ENCODE results near the gene CDK5RAP3.
A peak's percentile ranks its signal among the peaks of the same experiment; 100 is the strongest.

Gene CDK5RAP3

DNA sequence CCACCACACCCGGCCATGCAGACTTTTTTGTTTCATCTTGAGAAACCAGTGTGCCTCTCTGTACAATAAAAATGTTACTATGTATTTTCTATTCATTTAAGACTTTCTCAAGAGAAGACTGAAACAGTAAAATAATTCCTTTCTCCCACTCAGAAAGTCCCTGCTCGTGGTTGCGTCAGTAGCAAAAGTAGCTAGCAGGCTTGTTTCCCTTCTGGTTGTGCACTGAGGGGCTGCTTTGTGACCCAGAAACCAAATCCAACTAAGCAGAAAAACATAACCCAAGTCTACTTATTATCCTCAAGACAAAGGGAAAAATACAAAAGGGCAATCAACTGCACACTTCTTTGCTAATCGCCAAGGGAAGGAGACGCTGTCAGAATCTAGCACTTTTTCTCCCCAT, 33.0 kb upstream of the CDK5RAP3 start:
- no peak overlapping the region for H3K4me3 ChIP-seq (ENCODE audit: low read depth in 1 of 2, low read length in 2 of 2)
- H3K36me3 ChIP-seq (ENCODE audit: control insufficient read depth in 1 of 2, insufficient read depth in 2 of 2, low read length in 2 of 2): peaks cover 0 to 4% of the 10 kb centered on the region in 2 donors

DNA sequence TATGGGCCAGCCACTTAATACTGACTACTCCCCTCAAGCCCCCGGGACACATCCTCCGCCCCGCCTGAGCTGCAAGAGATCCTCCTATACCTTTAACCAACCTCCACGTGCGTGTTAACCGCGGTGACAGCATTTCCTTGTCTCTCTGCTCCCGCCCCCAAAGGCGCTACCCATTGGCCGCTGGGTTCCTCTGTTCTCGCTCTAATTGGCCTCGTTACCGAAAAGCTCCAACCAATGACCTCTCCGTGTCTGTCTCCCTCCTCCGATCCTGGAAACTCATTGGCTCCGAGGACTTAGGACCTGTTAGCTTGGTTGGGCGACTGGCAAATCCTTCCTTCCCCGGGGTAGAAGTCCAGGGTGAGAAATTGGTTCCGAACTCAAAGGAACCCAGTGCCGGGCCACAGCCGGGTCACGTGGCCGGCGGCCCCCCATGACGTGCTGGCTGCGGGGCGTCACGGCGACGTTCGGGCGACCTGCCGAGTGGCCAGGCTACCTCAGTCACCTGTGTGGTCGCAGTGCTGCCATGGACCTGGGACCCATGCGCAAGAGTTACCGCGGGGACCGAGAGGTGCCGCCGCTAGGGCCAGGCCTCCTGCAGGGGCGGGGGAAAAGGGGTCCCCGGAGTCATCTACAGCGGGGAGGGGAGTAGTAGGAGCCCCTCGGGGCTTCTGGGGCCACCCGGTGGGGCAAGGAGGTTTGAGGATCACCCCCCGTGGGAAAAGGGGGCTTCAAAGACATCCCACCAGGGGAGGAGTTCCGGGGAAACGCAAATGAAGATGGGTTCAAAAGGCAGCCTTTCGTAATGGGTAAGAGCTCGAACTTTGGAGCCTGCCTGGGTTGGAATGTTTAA, 29.4 kb upstream of the CDK5RAP3 start, which contains the start of gene PNPO:
Gene PNPO (plus strand): TSS at position 326 of the 850 bp plus-strand sequence. CDS start 105 bp downstream, at position 431.
- Histone ChIP-seq H3K27me3 (ENCODE audit: low read depth, low read length) (no peaks in the 10 kb centered on the region), H3K27ac (ENCODE audit: low read length) (peak within 1 kb of the TSS; percentile 77), H3K36me3 (ENCODE audit: control insufficient read depth in 1 of 2, insufficient read depth in 2 of 2, low read length in 2 of 2) (peaks cover 13 to 29% of the 10 kb centered on the region in 2 donors), H3K9me3 (ENCODE audit: control insufficient read depth in 1 of 2, low read length in 2 of 2) (no peaks in the 10 kb centered on the region), H3K4me3 (ENCODE audit: low read depth in 1 of 2, low read length in 2 of 2) (peak within 1 kb of the TSS; percentile 94 to 96), H3K4me1 (ENCODE audit: control insufficient read depth in 1 of 2, insufficient read depth in 2 of 2, low read length in 2 of 2) (peaks cover 6 to 12% of the 10 kb centered on the region in 2 donors)

More for the DNA sequence above, 33.0 kb upstream of the CDK5RAP3 start:
- H3K27ac ChIP-seq (ENCODE audit: low read length): no peak overlapping the region
- peaks cover 6 to 9% of the 10 kb centered on the region in 2 donors for H3K4me1 ChIP-seq (ENCODE audit: control insufficient read depth in 1 of 2, insufficient read depth in 2 of 2, low read length in 2 of 2)
- no peaks in the 10 kb centered on the region for H3K27me3 ChIP-seq (ENCODE audit: low read depth, low read length)
- no peaks in the 10 kb centered on the region for H3K9me3 ChIP-seq (ENCODE audit: control insufficient read depth in 1 of 2, low read length in 2 of 2)

DNA sequence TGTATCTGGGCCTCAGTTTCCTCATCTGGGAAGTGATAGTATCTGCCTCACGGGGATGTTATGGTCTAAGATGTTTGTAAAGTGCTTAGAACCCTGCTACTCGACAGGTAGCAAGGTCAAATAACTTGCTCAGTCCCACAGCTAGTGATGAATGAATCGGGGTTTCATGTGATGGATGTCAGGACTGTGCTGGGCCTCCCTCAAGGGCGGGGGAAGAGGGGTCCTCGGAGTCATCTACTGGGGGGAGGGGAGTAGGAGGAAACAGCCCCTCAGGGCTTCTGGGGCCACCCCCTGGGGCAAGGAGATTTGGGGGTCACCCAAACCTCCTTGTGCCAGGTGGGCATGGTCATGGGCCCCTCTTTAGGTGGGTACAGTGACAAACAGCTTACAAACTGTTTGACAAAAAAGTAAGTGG, 28.8 kb upstream of the CDK5RAP3 start:
- H3K4me1 ChIP-seq (ENCODE audit: control insufficient read depth in 1 of 2, insufficient read depth in 2 of 2, low read length in 2 of 2): peaks cover 6 to 16% of the 10 kb centered on the region in 2 donors
- no peaks in the 10 kb centered on the region for H3K9me3 ChIP-seq (ENCODE audit: control insufficient read depth in 1 of 2, low read length in 2 of 2)
- H3K27ac ChIP-seq (ENCODE audit: low read length): peak overlapping the region; percentile 77
- no peaks in the 10 kb centered on the region for H3K27me3 ChIP-seq (ENCODE audit: low read depth, low read length)
- H3K4me3 ChIP-seq (ENCODE audit: low read depth in 1 of 2, low read length in 2 of 2): peak overlapping the region; percentile 94 to 96
- H3K36me3 ChIP-seq (ENCODE audit: control insufficient read depth in 1 of 2, insufficient read depth in 2 of 2, low read length in 2 of 2): peaks cover 16 to 31% of the 10 kb centered on the region in 2 donors

DNA sequence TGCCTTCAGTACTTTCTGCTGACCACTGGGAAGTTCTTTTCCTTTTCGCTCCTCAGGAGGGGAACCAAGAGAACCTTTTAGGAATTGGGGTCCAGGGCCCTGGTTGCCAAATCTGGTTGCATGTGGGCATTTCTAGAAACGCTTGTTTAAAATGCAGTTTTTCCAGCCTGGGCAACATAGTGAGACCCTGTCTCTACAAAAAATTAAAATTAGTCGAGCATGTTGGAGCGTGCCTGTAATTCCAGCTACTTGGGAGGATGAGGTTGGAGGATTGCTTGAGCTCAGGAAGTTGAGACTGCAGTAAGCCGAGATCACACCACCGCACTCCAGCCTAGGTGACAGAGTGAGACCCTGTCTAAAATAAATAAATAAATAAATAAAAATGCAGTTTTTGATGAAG, 28.3 kb upstream of the CDK5RAP3 start:
- peaks cover 6 to 16% of the 10 kb centered on the region in 2 donors for H3K4me1 ChIP-seq (ENCODE audit: control insufficient read depth in 1 of 2, insufficient read depth in 2 of 2, low read length in 2 of 2)
- H3K27ac ChIP-seq (ENCODE audit: low read length): no peak overlapping the region
- H3K27me3 ChIP-seq (ENCODE audit: low read depth, low read length): no peaks in the 10 kb centered on the region
- H3K36me3 ChIP-seq (ENCODE audit: control insufficient read depth in 1 of 2, insufficient read depth in 2 of 2, low read length in 2 of 2): peaks cover 16 to 31% of the 10 kb centered on the region in 2 donors
- H3K9me3 ChIP-seq (ENCODE audit: control insufficient read depth in 1 of 2, low read length in 2 of 2): no peaks in the 10 kb centered on the region
- H3K4me3 ChIP-seq (ENCODE audit: low read depth in 1 of 2, low read length in 2 of 2): peak overlapping the region; percentile 94 to 96

DNA sequence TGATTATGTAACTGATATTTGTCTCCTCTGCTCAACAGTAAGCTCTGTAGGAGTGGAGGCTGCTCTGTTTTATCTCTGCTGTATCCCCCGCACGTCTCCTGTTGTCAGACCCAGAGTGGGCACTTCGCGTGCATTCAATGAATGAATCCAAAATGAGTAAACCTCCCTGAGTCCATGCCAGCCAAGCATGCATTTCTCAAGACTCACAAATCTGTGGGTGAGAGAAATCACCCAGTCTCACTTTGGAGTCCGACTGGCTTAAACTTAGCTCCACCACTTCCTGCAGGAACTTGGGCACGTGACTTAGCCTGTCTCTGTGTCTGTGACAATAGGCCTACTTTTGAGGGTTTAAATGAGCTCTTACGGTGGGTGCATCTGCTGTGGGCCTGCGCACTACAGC, 25.8 kb upstream of the CDK5RAP3 start:
- H3K36me3 ChIP-seq (ENCODE audit: control insufficient read depth in 1 of 2, insufficient read depth in 2 of 2, low read length in 2 of 2): peaks cover 20 to 31% of the 10 kb centered on the region in 2 donors
- H3K27me3 ChIP-seq (ENCODE audit: low read depth, low read length): no peaks in the 10 kb centered on the region
- H3K4me1 ChIP-seq (ENCODE audit: control insufficient read depth in 1 of 2, insufficient read depth in 2 of 2, low read length in 2 of 2): peaks cover 12 to 25% of the 10 kb centered on the region in 2 donors
- no peak overlapping the region for H3K4me3 ChIP-seq (ENCODE audit: low read depth in 1 of 2, low read length in 2 of 2)
- no peak overlapping the region for H3K27ac ChIP-seq (ENCODE audit: low read length)
- H3K9me3 ChIP-seq (ENCODE audit: control insufficient read depth in 1 of 2, low read length in 2 of 2): no peaks in the 10 kb centered on the region

DNA sequence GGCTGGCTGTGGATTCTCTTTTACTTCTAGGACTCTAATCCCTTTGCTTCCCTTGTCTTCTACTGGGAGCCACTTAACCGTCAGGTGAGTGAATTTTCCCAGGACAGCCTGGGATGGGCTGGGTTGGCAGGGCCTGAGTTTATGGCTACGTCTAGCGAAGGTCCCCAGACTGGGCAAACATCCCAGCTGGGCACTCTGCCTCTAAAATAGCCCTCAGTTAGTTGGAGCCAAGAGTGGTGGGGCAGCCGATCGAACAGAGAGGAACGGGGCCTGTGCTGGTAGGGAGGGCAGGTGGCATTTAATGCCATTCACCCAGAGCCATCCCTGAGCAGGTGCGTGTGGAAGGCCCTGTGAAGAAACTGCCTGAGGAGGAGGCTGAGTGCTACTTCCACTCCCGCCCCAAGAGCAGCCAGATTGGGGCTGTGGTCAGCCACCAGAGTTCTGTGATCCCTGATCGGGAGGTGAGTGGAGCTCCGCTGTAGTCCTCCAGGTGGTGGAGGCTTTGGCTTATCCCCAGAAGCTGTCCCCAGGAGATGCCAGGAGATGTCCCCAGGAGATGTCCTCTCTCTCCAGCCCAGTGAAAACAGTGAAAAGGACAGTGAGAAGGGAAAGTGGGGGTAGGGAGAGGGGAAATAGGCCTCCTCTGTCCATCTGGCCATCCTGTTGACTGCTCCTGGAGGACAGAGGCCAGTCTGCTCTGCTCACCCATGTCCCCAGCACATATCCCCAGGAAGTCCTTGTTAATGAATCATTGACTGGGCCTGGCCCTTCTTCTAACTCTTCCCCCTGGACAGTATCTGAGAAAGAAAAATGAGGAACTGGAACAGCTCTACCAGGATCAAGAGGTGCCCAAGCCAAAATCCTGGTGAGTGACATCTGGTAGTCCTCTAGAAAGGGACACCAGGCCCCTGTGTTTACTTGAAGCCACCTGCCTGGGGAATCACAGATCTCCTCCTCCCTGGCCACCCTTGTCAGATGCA, 25.1 kb upstream of the CDK5RAP3 start:
- H3K4me3 ChIP-seq (ENCODE audit: low read depth in 1 of 2, low read length in 2 of 2): no peak overlapping the region
- H3K4me1 ChIP-seq (ENCODE audit: control insufficient read depth in 1 of 2, insufficient read depth in 2 of 2, low read length in 2 of 2): peaks cover 12 to 25% of the 10 kb centered on the region in 2 donors
- peak overlapping the region; percentile 49 for H3K27ac ChIP-seq (ENCODE audit: low read length)

DNA sequence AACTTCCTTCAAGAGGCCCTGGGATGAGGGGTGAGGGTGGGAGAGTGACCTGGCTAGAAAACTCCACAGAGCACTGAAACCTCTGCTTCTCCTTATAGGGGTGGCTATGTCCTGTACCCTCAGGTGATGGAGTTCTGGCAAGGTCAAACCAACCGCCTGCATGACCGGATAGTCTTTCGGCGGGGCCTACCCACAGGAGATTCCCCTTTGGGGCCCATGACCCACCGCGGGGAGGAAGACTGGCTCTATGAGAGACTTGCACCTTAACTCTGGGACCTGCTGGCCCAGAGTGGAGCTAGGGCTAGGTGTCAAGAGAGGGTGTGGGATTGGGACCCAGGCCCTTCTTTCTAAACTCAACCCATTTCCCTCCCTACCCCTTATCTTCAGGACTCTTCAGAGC, 24.4 kb upstream of the CDK5RAP3 start:
- peaks cover 12 to 25% of the 10 kb centered on the region in 2 donors for H3K4me1 ChIP-seq (ENCODE audit: control insufficient read depth in 1 of 2, insufficient read depth in 2 of 2, low read length in 2 of 2)
- H3K27ac ChIP-seq (ENCODE audit: low read length): peak overlapping the region; percentile 49
- H3K27me3 ChIP-seq (ENCODE audit: low read depth, low read length): no peaks in the 10 kb centered on the region
- peaks cover 21 to 31% of the 10 kb centered on the region in 2 donors for H3K36me3 ChIP-seq (ENCODE audit: control insufficient read depth in 1 of 2, insufficient read depth in 2 of 2, low read length in 2 of 2)
- no peaks in the 10 kb centered on the region for H3K9me3 ChIP-seq (ENCODE audit: control insufficient read depth in 1 of 2, low read length in 2 of 2)
- no peak overlapping the region for H3K4me3 ChIP-seq (ENCODE audit: low read depth in 1 of 2, low read length in 2 of 2)

More for the DNA sequence above, 25.1 kb upstream of the CDK5RAP3 start:
- Histone ChIP-seq H3K27me3 (ENCODE audit: low read depth, low read length) (no peaks in the 10 kb centered on the region), H3K9me3 (ENCODE audit: control insufficient read depth in 1 of 2, low read length in 2 of 2) (no peaks in the 10 kb centered on the region), H3K36me3 (ENCODE audit: control insufficient read depth in 1 of 2, insufficient read depth in 2 of 2, low read length in 2 of 2) (peaks cover 21 to 31% of the 10 kb centered on the region in 2 donors)

DNA sequence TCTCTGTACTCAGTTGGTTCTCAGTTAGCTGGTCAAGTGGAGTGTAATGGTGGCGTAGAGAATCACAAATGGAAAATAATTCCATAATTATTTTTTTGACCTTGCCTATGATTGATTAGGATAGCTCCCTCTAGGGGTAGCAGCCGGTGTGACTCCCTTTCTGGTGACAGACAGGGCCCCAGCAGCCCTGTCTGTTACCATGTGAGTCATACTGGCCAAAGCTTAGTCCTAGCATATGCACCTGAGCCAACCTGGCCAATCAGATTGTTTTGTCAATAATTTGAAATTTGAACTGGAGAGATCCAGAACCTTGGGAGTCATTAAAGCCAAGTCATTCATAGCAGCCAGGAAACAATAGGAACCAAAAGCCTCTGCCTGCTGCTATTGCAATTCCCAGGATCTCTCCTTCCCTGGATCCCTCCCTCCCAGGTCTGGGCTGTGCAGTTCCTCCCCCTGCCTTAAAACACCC, 23.9 kb upstream of the CDK5RAP3 start:
- Histone ChIP-seq H3K27me3 (ENCODE audit: low read depth, low read length) (no peaks in the 10 kb centered on the region), H3K27ac (ENCODE audit: low read length) (peak overlapping the region; percentile 49), H3K4me1 (ENCODE audit: control insufficient read depth in 1 of 2, insufficient read depth in 2 of 2, low read length in 2 of 2) (peaks cover 12 to 23% of the 10 kb centered on the region in 2 donors), H3K9me3 (ENCODE audit: control insufficient read depth in 1 of 2, low read length in 2 of 2) (no peaks in the 10 kb centered on the region), H3K4me3 (ENCODE audit: low read depth in 1 of 2, low read length in 2 of 2) (no peak overlapping the region), H3K36me3 (ENCODE audit: control insufficient read depth in 1 of 2, insufficient read depth in 2 of 2, low read length in 2 of 2) (peaks cover 25 to 31% of the 10 kb centered on the region in 2 donors)

DNA sequence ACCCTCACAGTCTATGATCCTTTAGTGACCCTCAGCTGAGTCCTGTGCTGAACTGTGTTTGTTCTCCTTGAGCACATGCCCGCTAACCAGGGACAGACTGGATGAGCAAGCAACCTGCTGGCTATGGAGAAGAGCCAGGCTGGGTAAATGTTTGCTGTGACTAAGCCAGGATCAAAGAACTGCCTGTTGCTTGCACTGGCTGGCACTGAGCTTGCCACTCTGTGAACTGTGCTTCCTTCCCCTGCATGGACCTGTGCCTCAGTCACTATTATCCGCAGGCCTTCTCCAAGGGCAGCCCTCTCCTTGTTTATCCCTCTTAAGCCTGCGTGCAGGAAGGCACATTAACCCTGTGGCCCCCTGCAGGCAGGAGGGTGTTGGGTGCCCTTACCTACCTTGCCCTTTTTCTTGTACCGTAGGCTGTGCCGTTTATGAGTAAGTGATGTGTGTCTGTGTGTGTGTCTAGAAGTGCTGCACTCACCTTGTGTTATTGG, 22.2 kb upstream of the CDK5RAP3 start:
- Histone ChIP-seq H3K27me3 (ENCODE audit: low read depth, low read length) (no peaks in the 10 kb centered on the region), H3K36me3 (ENCODE audit: control insufficient read depth in 1 of 2, insufficient read depth in 2 of 2, low read length in 2 of 2) (peaks cover 26 to 29% of the 10 kb centered on the region in 2 donors), H3K27ac (ENCODE audit: low read length) (no peak overlapping the region), H3K4me3 (ENCODE audit: low read depth in 1 of 2, low read length in 2 of 2) (no peak overlapping the region), H3K9me3 (ENCODE audit: control insufficient read depth in 1 of 2, low read length in 2 of 2) (no peaks in the 10 kb centered on the region), H3K4me1 (ENCODE audit: control insufficient read depth in 1 of 2, insufficient read depth in 2 of 2, low read length in 2 of 2) (peaks cover 6 to 15% of the 10 kb centered on the region in 2 donors)

DNA sequence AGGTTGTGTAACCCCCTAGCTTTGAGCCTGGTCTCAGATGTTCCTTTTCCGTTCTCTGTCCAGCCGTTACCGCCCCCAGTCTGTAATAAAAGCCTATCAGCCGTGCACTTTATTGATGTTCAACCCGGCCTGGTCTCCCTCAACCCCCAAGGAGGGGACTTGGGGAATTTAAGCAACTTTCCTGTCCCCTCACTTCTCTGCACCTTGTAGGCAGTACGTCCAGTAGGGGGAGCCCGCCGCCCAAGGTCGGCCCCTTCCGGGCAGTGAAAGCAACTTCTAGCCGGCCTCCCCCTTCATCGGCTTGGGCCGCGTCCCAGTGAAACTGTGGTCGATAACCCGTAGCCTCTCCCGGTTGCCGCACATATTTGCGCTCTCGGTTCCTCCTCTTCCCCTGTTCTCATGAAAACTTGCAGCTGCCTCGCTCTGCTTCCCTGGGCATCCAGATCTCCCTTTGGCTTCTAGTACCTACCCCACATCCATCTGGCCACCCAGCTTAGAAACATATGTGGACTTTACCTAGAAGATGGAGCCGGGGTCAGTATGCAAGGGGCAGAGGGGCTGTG, 21.6 kb upstream of the CDK5RAP3 start:
- Histone ChIP-seq H3K27ac (ENCODE audit: low read length) (peak overlapping the region; percentile 71), H3K36me3 (ENCODE audit: control insufficient read depth in 1 of 2, insufficient read depth in 2 of 2, low read length in 2 of 2) (peaks cover 24 to 26% of the 10 kb centered on the region in 2 donors), H3K9me3 (ENCODE audit: control insufficient read depth in 1 of 2, low read length in 2 of 2) (no peaks in the 10 kb centered on the region), H3K4me1 (ENCODE audit: control insufficient read depth in 1 of 2, insufficient read depth in 2 of 2, low read length in 2 of 2) (peaks cover 6 to 15% of the 10 kb centered on the region in 2 donors), H3K4me3 (ENCODE audit: low read depth in 1 of 2, low read length in 2 of 2) (peak overlapping the region; percentile 18 to 45), H3K27me3 (ENCODE audit: low read depth, low read length) (no peaks in the 10 kb centered on the region)

All from muscle layer of duodenum (tissue), 2 donors.